NCI-H1694 treated with DMSO at 0.1 percent for 48 hours (cell line): ENCODE data around the gene ADAMTSL2.
A peak's percentile ranks its signal among the peaks of the same experiment; 100 is the strongest.

Experiments used
- DNase-seq: peaks from one replicate; lab custom pipeline; 2025; lab: John Stamatoyannopoulos, UW

The ADAMTSL2 gene

GRCh38 chr9:133575186-133576030, 40.9 kb downstream of the ADAMTSL2 start:
- DNase-seq = no peak

DNA sequence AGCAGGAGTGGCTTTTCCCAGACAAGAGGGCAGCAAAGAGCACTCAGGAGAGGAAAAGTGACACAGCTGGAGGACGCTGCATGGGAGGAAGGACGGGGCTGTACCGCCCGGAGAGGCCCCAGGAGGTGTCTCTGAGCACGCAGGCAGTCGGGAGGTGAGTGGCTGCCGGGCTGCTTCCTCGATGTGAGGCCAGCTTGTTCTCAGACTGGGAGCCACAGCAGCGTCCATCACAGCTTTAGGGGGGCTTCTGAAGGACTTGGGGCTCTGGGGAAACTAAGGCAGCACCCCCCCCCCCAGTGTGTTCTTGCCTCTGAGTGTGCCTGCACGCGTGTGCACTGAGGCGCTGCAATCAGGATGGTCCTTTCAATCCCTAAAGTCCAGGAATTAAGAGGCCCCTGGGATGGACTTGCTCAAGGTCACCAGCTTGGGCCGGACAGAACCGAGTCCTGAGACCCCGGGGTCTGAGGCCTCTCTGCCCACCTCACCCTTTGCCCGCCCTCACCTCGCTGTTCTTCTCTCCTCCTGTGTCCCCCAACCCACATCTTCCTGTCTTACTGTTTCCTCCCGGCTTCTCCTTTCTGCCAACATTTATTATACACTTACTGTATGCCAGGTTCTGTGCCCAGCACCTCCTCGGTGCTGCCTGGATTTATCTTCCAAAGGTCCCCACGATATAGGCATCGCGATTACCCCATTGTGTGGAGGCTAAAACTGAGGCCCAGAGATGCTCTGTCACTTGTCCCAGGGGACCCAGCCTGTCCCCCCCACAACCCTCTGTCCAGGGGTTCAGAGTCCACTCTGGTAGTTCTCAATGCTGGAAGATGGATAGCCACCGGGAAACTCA, 41.7 kb downstream of the ADAMTSL2 start:
- DNase-seq = no peak

DNA sequence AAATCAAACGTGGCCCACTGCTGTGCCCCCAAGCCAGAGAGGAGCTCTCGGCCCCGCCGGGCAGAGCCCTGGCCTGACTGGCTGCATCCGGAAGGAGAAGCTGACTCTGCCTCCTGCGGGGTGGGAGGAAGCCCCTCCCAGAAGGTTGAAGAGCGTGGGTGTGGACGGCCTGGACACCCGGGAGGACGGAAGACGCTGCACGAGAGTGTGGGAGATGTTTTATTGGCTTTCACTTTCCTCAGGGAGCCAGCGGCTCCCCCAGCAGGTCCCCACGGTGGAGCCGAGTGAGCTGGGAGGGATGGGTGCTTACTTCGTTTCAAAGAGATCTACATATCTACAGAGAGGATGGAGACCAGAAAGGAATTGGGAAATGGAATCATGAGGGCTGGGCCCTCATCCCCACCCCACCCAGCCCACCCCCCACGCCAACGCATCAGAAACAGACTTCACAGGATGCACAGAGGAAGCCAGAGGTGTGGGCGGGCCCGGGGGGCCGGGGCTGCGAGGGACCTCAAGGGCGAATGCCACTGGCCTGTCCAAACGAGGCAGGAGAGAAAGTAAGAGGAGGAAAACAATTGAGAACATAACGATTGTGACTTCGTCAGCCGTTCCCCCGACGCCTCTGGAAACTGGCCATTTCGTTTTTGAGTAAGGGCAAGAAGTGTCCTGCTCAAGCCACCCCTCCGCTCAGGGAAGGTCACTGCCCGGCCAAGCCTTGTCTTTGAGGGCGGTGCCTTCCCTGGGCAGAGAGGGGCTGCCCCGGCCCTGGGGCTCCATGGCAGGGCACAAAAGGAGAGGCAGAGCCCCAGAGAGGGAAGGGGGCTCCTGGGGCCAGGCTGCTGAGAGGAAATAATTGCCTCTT, 42.6 kb downstream of the ADAMTSL2 start:
- no peak for DNase-seq

DNA sequence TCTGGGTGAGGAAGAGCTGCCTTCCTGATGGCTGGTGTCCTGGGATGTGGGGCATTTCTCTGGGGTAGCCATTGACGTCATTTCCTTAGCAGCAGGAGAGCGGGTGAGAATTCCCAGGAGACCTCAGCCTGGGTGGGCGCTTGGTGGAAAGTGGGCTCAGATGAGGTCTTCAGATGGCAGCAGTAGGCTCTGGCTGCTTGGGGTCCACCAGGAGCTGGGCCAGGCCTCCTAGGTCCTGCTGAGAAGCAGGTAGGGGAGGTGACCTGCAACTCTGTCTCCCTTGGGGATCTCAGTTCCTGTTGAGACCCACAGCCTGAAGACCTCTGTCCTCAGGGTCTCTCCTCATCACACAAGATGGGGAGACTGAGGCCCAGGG, 43.2 kb downstream of the ADAMTSL2 start:
- no peak for DNase-seq

DNA sequence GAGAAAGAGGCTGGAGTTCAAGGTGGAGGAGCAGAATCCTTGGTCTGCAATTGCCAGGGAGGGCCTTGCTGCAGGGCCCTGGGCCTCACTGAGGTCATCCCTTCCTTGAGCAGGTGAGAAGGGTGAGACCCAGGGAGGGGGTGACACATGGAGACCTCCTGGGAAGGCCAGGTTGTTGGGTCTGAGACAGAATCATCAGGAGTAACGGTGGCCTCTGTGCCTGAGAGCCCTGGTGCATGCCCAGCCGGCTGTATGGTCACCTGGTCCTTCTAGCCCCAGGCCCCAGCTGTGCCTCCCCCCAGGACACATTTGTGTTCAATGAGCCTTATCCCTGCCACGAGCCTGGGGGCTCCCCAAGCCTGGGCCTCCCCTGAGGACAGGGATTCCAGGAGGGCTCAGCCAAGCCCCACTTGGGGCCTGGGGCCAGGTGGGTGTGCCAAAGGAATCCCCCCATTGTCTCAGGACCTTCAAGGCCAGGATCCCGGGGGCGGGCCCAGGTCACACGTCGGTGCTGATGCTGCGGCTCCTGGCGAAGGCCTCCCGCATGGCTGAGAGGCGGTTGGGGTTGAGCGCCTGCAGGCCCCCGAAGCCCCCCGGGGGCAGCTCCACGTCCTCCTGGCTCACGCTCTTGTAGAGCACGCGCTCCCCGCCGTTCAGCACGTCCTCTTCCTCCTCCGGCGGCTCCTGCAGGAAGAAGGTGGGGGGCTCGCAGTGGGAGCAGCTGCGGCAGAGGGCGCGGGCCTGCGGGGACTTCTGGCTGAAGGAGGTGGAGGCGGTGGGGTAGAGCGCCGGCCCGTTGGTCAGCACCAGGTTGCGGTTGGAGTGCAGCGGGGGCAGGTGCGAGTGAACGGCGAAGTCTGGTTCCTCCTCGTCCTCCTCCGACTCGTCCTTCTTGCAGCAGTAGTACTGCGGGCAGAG, 44.3 kb downstream of the ADAMTSL2 start:
- DNase-seq = no peak

GRCh38 chr9:133579601-133580418, 45.3 kb downstream of the ADAMTSL2 start:
- DNase-seq = no peak

GRCh38 chr9:133580419-133580738, 45.9 kb downstream of the ADAMTSL2 start:
- peak; percentile 74 for DNase-seq

GRCh38 chr9:133581011-133581410, 46.5 kb downstream of the ADAMTSL2 start:
- DNase-seq = peak; percentile 47

- no peak for DNase-seq
Observed at GRCh38 chr9:133581513-133582343, 47.2 kb downstream of the ADAMTSL2 start.

GRCh38 chr9:133582501-133583045, 48.1 kb downstream of the ADAMTSL2 start:
- no peak for DNase-seq

GRCh38 chr9:133583111-133583510, 48.6 kb downstream of the ADAMTSL2 start:
- DNase-seq = no peak

DNA sequence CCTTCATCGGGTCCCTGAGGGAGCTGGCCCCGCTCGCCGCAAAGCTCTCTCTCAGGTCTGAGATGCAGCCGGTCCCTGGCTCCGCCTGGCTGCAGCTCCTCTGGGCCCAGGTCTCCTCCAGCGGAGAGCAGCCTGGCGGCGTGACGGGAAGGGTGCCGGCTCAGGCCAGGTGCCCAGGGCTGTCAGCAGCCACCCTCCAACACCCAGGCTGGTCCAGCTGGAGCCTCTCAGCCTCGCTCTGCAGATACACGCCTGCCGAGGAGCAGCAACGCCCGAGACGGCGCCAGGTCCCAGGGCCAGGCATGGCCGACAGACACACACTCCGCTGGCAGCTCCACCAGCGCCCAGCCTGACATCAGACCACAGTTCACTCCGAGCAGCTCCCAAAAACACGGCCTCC, 49.1 kb downstream of the ADAMTSL2 start:
- no peak for DNase-seq

GRCh38 chr9:133584167-133584558, 49.7 kb downstream of the ADAMTSL2 start:
- no peak for DNase-seq

DNA sequence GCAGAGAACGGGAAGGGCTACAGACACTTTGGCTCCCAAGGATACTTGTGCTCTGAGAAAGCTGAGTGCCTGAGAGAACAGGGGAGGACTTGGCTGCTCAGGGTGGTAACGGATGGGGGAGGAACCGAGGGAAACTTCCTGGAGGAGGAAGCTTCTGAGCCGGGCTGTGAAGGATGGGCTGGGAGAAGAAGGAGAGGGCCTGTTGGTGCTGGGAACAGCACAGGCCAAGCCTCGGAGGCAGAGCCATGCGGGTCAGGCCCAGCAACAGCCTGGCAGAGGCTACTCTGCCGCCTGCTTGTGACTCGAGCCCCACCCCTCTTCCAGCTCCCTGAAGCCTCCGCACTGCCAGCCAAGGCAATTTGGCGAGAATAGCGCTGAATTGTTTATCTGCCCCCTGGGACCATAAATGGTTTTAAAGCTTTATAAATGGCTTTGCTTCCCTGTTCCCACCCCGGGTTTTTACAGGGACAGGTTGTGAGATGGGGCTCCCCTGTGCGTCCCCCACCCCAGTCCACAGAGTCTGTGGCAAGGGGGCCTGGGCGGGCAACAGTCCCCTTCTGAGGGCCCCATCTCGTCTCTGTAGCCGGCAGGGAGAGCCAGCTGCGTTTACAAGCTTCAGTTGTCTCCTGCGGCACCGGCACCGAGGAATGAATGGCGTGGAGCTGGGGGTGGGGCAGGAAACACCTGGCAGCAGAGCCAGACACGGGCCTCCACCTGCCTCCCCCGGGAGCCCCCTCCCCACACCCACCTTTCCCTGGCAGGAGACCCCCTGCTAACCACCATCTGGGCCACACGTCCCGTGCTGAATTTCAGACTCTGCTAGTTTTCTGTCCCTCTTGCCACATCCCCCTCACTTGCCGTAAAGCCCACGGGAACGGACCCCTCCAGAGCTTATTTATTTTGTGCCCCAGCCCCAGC, 50.3 kb downstream of the ADAMTSL2 start:
- peak; percentile 70 for DNase-seq

DNA sequence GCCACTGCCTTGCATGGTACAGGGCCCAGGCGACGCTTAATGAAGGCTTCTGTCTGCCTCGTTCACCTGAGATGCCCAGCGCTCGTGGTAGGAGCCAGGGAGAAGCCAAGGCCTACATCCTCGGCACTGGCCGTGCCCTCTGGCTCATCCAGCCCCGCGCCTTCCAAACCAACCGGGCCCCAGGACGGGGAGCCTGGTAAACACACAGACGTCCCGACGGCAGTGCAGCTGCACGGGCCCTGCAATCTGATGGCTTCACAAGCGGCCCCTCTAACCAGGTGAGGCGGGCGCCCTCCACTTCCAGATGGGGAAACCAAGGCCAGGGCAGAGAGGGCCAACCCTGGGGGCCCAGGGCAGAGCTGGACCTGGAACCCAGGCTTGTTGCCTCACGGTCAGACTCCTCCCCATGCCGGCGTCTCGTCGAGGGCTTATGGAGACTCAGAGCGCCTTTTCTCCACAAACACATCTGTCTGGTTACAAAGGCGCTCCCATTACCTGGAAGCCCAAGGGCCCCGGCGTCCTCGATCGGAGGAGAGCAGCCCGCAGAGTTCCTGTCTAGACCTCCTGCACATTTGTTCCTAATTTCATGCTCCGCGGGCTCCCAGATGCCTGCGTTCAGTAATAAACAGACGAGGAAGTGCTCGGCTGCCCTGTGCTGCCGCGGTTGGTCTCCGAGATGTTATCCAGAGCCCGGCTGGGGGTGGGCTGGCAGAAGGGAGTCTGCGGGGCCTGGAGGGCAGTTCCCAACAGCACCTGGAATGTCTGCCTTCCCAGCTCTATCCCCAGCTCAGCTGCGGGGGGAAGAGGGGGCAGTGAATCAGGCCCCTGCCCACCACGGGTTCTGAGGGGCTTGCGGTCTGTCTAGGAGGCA, 51.2 kb downstream of the ADAMTSL2 start:
- peak; percentile 61 for DNase-seq

GRCh38 chr9:133587051-133587450, 52.5 kb downstream of the ADAMTSL2 start:
- DNase-seq = no peak

GRCh38 chr9:133587466-133587865, 53.0 kb downstream of the ADAMTSL2 start:
- no peak for DNase-seq
